HepG2 (cell line): ENCODE results near the gene BACH1. TPM values are rescaled to one million over a fixed set of nuclear protein-coding genes. Genes with fewer than 3 reads are reported as not detected.

ENCODE experiments used
- ATF1 ChIP-seq: IDR thresholded peaks from 2 replicates; pipeline ENCODE4 v1.6.1; 2016; ENCODE audit warnings: mild to moderate bottlenecking, control low read depth
- CBX1 ChIP-seq: IDR thresholded peaks from one replicate; pipeline ENCODE4 v1.6.1; 2016; ENCODE audit warnings: antibody characterized with exemption, low read depth
- EP300 ChIP-seq, 3 experiments: sonication (generic) in 1 of 3; formaldehyde crosslinking in 1 of 3; IDR thresholded peaks; 2 replicates each; pipeline versions ENCODE4 v1.5.1 to v1.6.1; 2011 to 2020; ENCODE audit warnings: low read depth in 2 of 3, low read length in 2 of 3, borderline replicate concordance in 1 of 3, improper control_type of control experiment in 1 of 3, mild to moderate bottlenecking in 1 of 3, missing genetic modification reagents in 1 of 3, moderate library complexity in 1 of 3
- KDM5B ChIP-seq: sonication (generic); formaldehyde crosslinking; IDR thresholded peaks from 2 replicates; pipeline ENCODE4 v1.4.0; 2020; ENCODE audit warnings: missing genetic modification reagents, mild to moderate bottlenecking, borderline replicate concordance
- MTA3 ChIP-seq: sonication (generic); formaldehyde crosslinking; IDR thresholded peaks from 2 replicates; pipeline ENCODE4 v1.4.0; 2020; ENCODE audit warnings: missing genetic modification reagents
- PLRG1 ChIP-seq: fragments of 450-650 bp; conservative IDR thresholded peaks from 2 replicates; pipeline ENCODE4 v1.6.1; 2016
- SMC3 ChIP-seq: IDR thresholded peaks from 2 replicates; pipeline ENCODE4 v1.6.1; 2011; ENCODE audit warnings: low read length, improper control_type of control experiment
- TBX2 ChIP-seq: sonication (generic); formaldehyde crosslinking; IDR thresholded peaks from 2 replicates; pipeline ENCODE4 v1.5.0; 2020; ENCODE audit warnings: missing genetic modification reagents, mild to moderate bottlenecking, borderline replicate concordance
- WIZ ChIP-seq: sonication (generic); formaldehyde crosslinking; IDR thresholded peaks from 2 replicates; pipeline ENCODE4 v1.5.1; 2020; ENCODE audit warnings: mild to moderate bottlenecking, missing genetic modification reagents
- ZBTB38 ChIP-seq: sonication (generic); formaldehyde crosslinking; IDR thresholded peaks from 2 replicates; pipeline ENCODE4 v1.5.1; 2020; ENCODE audit warnings: mild to moderate bottlenecking, missing genetic modification reagents
- ZIK1 ChIP-seq: sonication (generic); formaldehyde crosslinking; IDR thresholded peaks from 2 replicates; pipeline ENCODE4 v1.5.0; 2020; ENCODE audit warnings: mild to moderate bottlenecking, low read depth, missing genetic modification reagents, borderline replicate concordance
- ZMYM3 ChIP-seq: sonication (generic); formaldehyde crosslinking; IDR thresholded peaks from 2 replicates; pipeline ENCODE4 v1.5.1; 2020; ENCODE audit warnings: mild to moderate bottlenecking, missing genetic modification reagents
- ZNF10 ChIP-seq: sonication (generic); formaldehyde crosslinking; IDR thresholded peaks from 2 replicates; pipeline ENCODE4 v1.4.0; 2020; ENCODE audit warnings: mild to moderate bottlenecking, low read depth, missing genetic modification reagents, borderline replicate concordance
- ZNF317 ChIP-seq: sonication (generic); formaldehyde crosslinking; IDR thresholded peaks from 2 replicates; pipeline ENCODE4 v1.5.0; 2020; ENCODE audit warnings: mild to moderate bottlenecking, missing genetic modification reagents
- polyA plus RNA-seq, 8 experiments: library from polyadenylated mRNA; depleted of rRNA in 3 of 8; stranded (reverse) in 7 of 8; unstranded in 1 of 8; fragments of >200 nt; fragmentation: Illumina TruSeq in 4 of 8; extraction: Trizol in 4 of 8; gene quantifications; 2 replicates each; pipeline versions ENCODE4 v1.2.1 to v1.2.3, GENCODE V29; 2011 to 2016; ENCODE audit warnings: low read depth in 4 of 8, missing spikeins in 1 of 8, mixed read lengths in 1 of 8; ENCODE audit not compliant: insufficient read depth in 1 of 8
- total RNA-seq, 5 experiments: library from RNA; depleted of rRNA; stranded (reverse); fragments of >200 nt; fragmentation: Illumina TruSeq; extraction: Trizol; gene quantifications; 2 replicates each; pipeline ENCODE4 v1.2.3, GENCODE V29; 2016; ENCODE audit warnings: low read depth in 1 of 5
- TF ChIP-seq, protein P1 (sequence below): sonication (generic); formaldehyde crosslinking; IDR thresholded peaks from 2 replicates; pipeline ENCODE4 v1.4.0; 2020; ENCODE audit warnings: missing genetic modification reagents, mild to moderate bottlenecking, borderline replicate concordance
- TF ChIP-seq, protein P2 (sequence below): sonication (generic); formaldehyde crosslinking; IDR thresholded peaks from 2 replicates; pipeline ENCODE4 v1.5.1; 2020; ENCODE audit warnings: missing genetic modification reagents, mild to moderate bottlenecking, borderline replicate concordance
- TF ChIP-seq, protein P3 (sequence below): sonication (generic); formaldehyde crosslinking; IDR thresholded peaks from 2 replicates; pipeline ENCODE4 v1.8.0; 2023; ENCODE audit warnings: mild to moderate bottlenecking, missing genetic modification reagents
- TF ChIP-seq, protein P4 (sequence below): sonication (generic); formaldehyde crosslinking; IDR thresholded peaks from 2 replicates; pipeline ENCODE4 v1.4.0; 2020; ENCODE audit warnings: mild to moderate bottlenecking, missing genetic modification reagents
- TF ChIP-seq, protein P5 (sequence below): sonication (generic); formaldehyde crosslinking; IDR thresholded peaks from 2 replicates; pipeline ENCODE4 v1.4.0; 2020; ENCODE audit warnings: low read depth, mild to moderate bottlenecking, missing genetic modification reagents

Gene BACH1
- total and polyA plus RNA-seq, 2 of the 13 experiments (the other 11 are each of a cell fraction or from before 2014, with no cell fraction given) = 16.5 to 51.7 TPM

DNA sequence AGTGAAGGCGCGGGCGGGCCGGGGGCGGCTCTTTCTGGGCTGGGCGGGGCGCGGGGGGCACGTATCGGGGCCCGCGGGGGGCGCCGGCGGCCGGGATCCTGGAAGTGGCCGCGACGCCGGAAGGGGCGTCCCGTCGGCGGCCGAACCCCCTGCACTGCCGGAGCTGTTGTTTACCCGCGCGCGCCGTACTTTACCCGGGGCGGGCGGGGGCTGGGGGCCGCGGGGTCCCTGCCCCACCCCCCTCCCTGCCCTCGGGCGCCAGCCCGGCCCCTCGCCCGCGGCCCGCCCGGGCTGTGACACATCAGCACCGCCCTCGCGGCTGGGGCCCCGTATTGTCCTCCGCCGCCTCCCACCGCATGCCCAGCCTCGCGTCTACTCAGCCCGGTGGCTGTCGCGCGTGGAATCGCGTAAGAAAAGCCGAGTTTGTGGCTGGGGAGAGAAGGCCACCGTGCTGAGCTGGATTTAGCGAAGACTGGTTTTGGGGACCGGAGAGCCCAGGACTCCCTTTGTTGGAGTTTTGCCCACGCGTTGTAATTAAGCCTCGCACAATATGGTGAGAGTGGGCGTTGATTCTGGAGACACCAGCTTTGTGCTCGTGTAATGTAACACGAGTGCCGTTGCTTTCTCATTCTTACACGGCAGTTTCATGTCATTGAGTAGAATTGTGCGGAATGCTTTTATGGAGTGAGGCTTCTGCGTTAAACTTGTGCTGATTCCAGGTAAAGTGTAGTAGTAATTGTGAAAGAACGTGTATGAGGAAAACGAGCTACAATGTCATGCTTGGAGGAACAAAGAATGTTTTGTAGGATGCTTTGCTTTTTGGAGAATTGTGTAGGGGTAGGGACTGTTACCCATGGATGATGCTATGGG, 559 bp downstream of the BACH1 start (continued):
- TF ChIP-seq, protein P1, sequence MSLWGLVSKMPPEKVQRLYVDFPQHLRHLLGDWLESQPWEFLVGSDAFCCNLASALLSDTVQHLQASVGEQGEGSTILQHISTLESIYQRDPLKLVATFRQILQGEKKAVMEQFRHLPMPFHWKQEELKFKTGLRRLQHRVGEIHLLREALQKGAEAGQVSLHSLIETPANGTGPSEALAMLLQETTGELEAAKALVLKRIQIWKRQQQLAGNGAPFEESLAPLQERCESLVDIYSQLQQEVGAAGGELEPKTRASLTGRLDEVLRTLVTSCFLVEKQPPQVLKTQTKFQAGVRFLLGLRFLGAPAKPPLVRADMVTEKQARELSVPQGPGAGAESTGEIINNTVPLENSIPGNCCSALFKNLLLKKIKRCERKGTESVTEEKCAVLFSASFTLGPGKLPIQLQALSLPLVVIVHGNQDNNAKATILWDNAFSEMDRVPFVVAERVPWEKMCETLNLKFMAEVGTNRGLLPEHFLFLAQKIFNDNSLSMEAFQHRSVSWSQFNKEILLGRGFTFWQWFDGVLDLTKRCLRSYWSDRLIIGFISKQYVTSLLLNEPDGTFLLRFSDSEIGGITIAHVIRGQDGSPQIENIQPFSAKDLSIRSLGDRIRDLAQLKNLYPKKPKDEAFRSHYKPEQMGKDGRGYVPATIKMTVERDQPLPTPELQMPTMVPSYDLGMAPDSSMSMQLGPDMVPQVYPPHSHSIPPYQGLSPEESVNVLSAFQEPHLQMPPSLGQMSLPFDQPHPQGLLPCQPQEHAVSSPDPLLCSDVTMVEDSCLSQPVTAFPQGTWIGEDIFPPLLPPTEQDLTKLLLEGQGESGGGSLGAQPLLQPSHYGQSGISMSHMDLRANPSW = no peak
- TF ChIP-seq ZNF317 (CRISPR knock-in tag) = peak; percentile 45; the same call in 1 of the 2 replicates
- TF ChIP-seq EP300 (IDR thresholded peaks at IDR 0.05; ENCODE audit: low read depth in 2 of 2, low read length in 2 of 2) = no peak
- peak; percentile 42; the same call in 1 of the 2 replicates for TF ChIP-seq EP300 (CRISPR knock-in tag; IDR thresholded peaks at IDR 0.05; ENCODE audit: borderline replicate concordance)
- no peak for TF ChIP-seq ATF1
- TF ChIP-seq, protein P2, sequence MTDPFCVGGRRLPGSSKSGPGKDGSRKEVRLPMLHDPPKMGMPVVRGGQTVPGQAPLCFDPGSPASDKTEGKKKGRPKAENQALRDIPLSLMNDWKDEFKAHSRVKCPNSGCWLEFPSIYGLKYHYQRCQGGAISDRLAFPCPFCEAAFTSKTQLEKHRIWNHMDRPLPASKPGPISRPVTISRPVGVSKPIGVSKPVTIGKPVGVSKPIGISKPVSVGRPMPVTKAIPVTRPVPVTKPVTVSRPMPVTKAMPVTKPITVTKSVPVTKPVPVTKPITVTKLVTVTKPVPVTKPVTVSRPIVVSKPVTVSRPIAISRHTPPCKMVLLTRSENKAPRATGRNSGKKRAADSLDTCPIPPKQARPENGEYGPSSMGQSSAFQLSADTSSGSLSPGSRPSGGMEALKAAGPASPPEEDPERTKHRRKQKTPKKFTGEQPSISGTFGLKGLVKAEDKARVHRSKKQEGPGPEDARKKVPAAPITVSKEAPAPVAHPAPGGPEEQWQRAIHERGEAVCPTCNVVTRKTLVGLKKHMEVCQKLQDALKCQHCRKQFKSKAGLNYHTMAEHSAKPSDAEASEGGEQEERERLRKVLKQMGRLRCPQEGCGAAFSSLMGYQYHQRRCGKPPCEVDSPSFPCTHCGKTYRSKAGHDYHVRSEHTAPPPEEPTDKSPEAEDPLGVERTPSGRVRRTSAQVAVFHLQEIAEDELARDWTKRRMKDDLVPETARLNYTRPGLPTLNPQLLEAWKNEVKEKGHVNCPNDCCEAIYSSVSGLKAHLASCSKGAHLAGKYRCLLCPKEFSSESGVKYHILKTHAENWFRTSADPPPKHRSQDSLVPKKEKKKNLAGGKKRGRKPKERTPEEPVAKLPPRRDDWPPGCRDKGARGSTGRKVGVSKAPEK (CRISPR knock-in tag) = no peak
- no peak for TF ChIP-seq ZMYM3 (CRISPR knock-in tag)
- no peak; the same call in 1 of the 2 replicates for TF ChIP-seq KDM5B (CRISPR knock-in tag)
- no peak for TF ChIP-seq PLRG1
- no peak for TF ChIP-seq ZBTB38 (CRISPR knock-in tag)
- 0 out of 2 replicates have a peak, but pooled peaks have one; percentile 10 for TF ChIP-seq TBX2 (CRISPR knock-in tag)
- TF ChIP-seq, protein P3, sequence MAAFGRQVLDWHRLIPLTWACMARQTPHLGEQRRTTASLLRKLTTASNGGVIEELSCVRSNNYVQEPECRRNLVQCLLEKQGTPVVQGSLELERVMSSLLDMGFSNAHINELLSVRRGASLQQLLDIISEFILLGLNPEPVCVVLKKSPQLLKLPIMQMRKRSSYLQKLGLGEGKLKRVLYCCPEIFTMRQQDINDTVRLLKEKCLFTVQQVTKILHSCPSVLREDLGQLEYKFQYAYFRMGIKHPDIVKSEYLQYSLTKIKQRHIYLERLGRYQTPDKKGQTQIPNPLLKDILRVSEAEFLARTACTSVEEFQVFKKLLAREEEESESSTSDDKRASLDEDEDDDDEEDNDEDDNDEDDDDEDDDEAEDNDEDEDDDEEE (CRISPR knock-in tag) = no peak; the same call in 1 of the 2 replicates
- no peak for TF ChIP-seq ZNF10 (CRISPR knock-in tag)
- no peak for TF ChIP-seq WIZ
- TF ChIP-seq, protein P4, sequence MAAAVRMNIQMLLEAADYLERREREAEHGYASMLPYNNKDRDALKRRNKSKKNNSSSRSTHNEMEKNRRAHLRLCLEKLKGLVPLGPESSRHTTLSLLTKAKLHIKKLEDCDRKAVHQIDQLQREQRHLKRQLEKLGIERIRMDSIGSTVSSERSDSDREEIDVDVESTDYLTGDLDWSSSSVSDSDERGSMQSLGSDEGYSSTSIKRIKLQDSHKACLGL (CRISPR knock-in tag) = no peak
- TF ChIP-seq SMC3 = no peak
- no peak for TF ChIP-seq ZIK1
- no peak for TF ChIP-seq CBX1
- TF ChIP-seq, protein P5, sequence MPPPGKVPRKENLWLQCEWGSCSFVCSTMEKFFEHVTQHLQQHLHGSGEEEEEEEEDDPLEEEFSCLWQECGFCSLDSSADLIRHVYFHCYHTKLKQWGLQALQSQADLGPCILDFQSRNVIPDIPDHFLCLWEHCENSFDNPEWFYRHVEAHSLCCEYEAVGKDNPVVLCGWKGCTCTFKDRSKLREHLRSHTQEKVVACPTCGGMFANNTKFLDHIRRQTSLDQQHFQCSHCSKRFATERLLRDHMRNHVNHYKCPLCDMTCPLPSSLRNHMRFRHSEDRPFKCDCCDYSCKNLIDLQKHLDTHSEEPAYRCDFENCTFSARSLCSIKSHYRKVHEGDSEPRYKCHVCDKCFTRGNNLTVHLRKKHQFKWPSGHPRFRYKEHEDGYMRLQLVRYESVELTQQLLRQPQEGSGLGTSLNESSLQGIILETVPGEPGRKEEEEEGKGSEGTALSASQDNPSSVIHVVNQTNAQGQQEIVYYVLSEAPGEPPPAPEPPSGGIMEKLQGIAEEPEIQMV (CRISPR knock-in tag) = no peak
- TF ChIP-seq MTA3 (CRISPR knock-in tag) = no peak
